Measurements from ENCODE around the gene WDR91.

GRCh38 chr7:135234727-135235126 lies 23.4 kb upstream of the WDR91 start:
- no peak for TF ChIP-seq FOXA1 (IDR thresholded peaks at IDR 0.05)
- TF ChIP-seq FOXK2 (IDR thresholded peaks at IDR 0.05): no peak
- no peak for TF ChIP-seq CTBP1 (IDR thresholded peaks at IDR 0.05; ENCODE audit: borderline replicate concordance)
- no peak for TF ChIP-seq ARNT (IDR thresholded peaks at IDR 0.05)
